Endothelial cell of umbilical vein (primary cell): ENCODE data around the gene SVOP. TPM values are rescaled to one million over a fixed set of nuclear protein-coding genes. Genes with fewer than 3 reads are reported as not detected.

Experiments
- BruUV-seq: library from RNA; stranded (reverse); fragments of 400-500 nt; replicated peaks from 2 replicates; lab custom pipeline; 2021; lab: Mats Ljungman, UMichigan
- CTCF ChIA-PET: fragments of 300-600, 350-600 bp; sonication (Branson Sonifier 250); formaldehyde crosslinking; loops from one replicate; lab custom pipeline; 2021; ENCODE audit warnings: antibody characterized with exemption, inconsistent platforms; lab: Charles Lee
- POLR2A ChIA-PET: fragments of 300-600, 350-600 bp; sonication (Branson Sonifier 250); formaldehyde crosslinking; loops from one replicate; lab custom pipeline; 2021; ENCODE audit warnings: antibody characterized with exemption, inconsistent platforms; lab: Charles Lee
- DNase-seq: peaks from one replicate; pipeline ENCODE4 v3.0.0-alpha.2; 2011; ENCODE audit warnings: low read depth, low spot score
- FAIRE-seq: peaks from 2 replicates; lab custom pipeline; 2011; peaks lifted over from hg19 to GRCh38; lab: Jason Lieb, UNC
- H2AFZ ChIP-seq: 2 replicates; pipeline ENCODE4 v1.6.0; 2012; ENCODE audit warnings: low read depth, low read length, control low read depth, inconsistent platforms
- H3K27ac ChIP-seq: 2 replicates; pipeline ENCODE4 v1.5.1; 2011; ENCODE audit warnings: low read depth, mild to moderate bottlenecking, control low read depth, low read length, moderate library complexity; ENCODE audit not compliant: insufficient read depth
- H3K27me3 ChIP-seq, 2 experiments: 2 replicates each; pipeline versions ENCODE4 v1.6.0 to v1.6.1; 2011; ENCODE audit warnings: low read length in 2 of 2, mixed read lengths in 1 of 2; ENCODE audit not compliant: control insufficient read depth in 2 of 2, insufficient read depth in 2 of 2
- H3K36me3 ChIP-seq, 2 experiments: 2 replicates in 1 of 2; 3 replicates in 1 of 2; pipeline ENCODE4 v1.5.1; 2011; ENCODE audit warnings: low read length in 2 of 2, mild to moderate bottlenecking in 1 of 2, moderate library complexity in 1 of 2; ENCODE audit not compliant: control insufficient read depth in 2 of 2, insufficient read depth in 2 of 2; ENCODE audit errors: extremely low read depth in 1 of 2
- H3K4me1 ChIP-seq: 3 replicates; pipeline ENCODE4 v1.5.1; 2011; ENCODE audit warnings: mild to moderate bottlenecking, low read length; ENCODE audit not compliant: control insufficient read depth, insufficient read depth; ENCODE audit errors: extremely low read depth
- H3K4me2 ChIP-seq: 2 replicates; pipeline ENCODE4 v1.6.1; 2011; ENCODE audit warnings: low read length, control low read depth, mixed read lengths; ENCODE audit not compliant: insufficient read depth
- H3K4me3 ChIP-seq, 3 experiments: fragments of 200-600 bp in 1 of 3; sonication (generic), shearing (Covaris generic) in 1 of 3; replicated peaks in 1 of 3; 2 replicates each; pipeline ENCODE4 v1.5.1; 2011 to 2016; ENCODE audit warnings: control low read depth in 3 of 3, low read length in 3 of 3, mild to moderate bottlenecking in 2 of 3, inconsistent platforms in 1 of 3, low read depth in 1 of 3, moderate library complexity in 1 of 3; ENCODE audit not compliant: insufficient read depth in 1 of 3
- H3K79me2 ChIP-seq: 2 replicates; pipeline ENCODE4 v1.6.0; 2012; ENCODE audit warnings: low read length, inconsistent platforms; ENCODE audit not compliant: control insufficient read depth, insufficient read depth
- H3K9ac ChIP-seq: replicated peaks from 2 replicates; pipeline ENCODE3; 2011; ENCODE audit warnings: low read length, control low read depth; ENCODE audit not compliant: insufficient read depth; ENCODE audit errors: extremely low read depth
- H3K9me1 ChIP-seq: replicated peaks from 3 replicates; pipeline ENCODE4 v1.6.0; 2011; ENCODE audit warnings: mild to moderate bottlenecking, low read length; ENCODE audit not compliant: control insufficient read depth, insufficient read depth; ENCODE audit errors: extremely low read depth
- H3K9me3 ChIP-seq: replicated peaks from 2 replicates; pipeline ENCODE4 v1.5.1; 2012; ENCODE audit warnings: low read length, inconsistent platforms; ENCODE audit not compliant: control insufficient read depth, insufficient read depth
- H4K20me1 ChIP-seq: replicated peaks from 2 replicates; pipeline ENCODE3; 2011; ENCODE audit warnings: mild to moderate bottlenecking, low read length; ENCODE audit not compliant: control insufficient read depth, insufficient read depth; ENCODE audit errors: extremely low read depth
- EZH2 ChIP-seq: IDR thresholded peaks from 2 replicates; pipeline ENCODE4 v1.6.1; 2012; ENCODE audit warnings: borderline replicate concordance, low read depth, mild to moderate bottlenecking, moderate library complexity, low read length, inconsistent platforms; ENCODE audit not compliant: severe bottlenecking
- FOS ChIP-seq: IDR thresholded peaks from 2 replicates; pipeline ENCODE4 v1.6.1; 2011; ENCODE audit warnings: mild to moderate bottlenecking, low read length, moderate library complexity, borderline replicate concordance; ENCODE audit not compliant: insufficient read depth
- GATA2 ChIP-seq: IDR thresholded peaks from 2 replicates; pipeline ENCODE4 v1.7.0; 2011; ENCODE audit warnings: low read depth, mild to moderate bottlenecking, moderate library complexity, mixed read lengths, low read length; ENCODE audit not compliant: insufficient read length, insufficient read depth
- JUN ChIP-seq: IDR thresholded peaks from 2 replicates; pipeline ENCODE4 v1.6.1; 2011; ENCODE audit warnings: borderline replicate concordance, low read depth; ENCODE audit not compliant: insufficient read length, insufficient read depth
- MYC ChIP-seq: IDR thresholded peaks from one replicate; pipeline ENCODE4 v1.6.1; 2011; ENCODE audit warnings: mild to moderate bottlenecking, low read depth, low read length
- dilution Hi-C: fragments of 300-500 bp; cut with MboI; formaldehyde crosslinking; loops from one replicate; pipeline ENCODE4 v1.15.0; 2019; ENCODE audit warnings: low sequenced_read_pairs; ENCODE audit not compliant: extremely low pct_ligation_motif_present
- intact Hi-C: fragments of 100-400 bp; cut with micrococcal nuclease; formaldehyde crosslinking; loops from one replicate; pipeline ENCODE4 v1.10.0; 2022
- polyA plus RNA-seq, 4 experiments: library from polyadenylated mRNA; depleted of rRNA in 3 of 4; stranded (reverse) in 3 of 4; unstranded in 1 of 4; fragments of >200 nt; gene quantifications; 2 replicates each; pipeline versions ENCODE4 v1.2.1 to v1.2.3, GENCODE V29; 2011 to 2012; ENCODE audit warnings: missing spikeins in 1 of 4
- total RNA-seq: library from RNA; stranded (reverse); gene quantifications from 2 replicates; pipeline ENCODE4 v1.2.3, GENCODE V29; 2021
- TF ChIP-seq, protein P1 (sequence below): IDR thresholded peaks from 2 replicates; pipeline ENCODE4 v1.6.1; 2011; ENCODE audit not compliant: insufficient read depth, insufficient read length
- TF ChIP-seq, protein P2 (sequence below), 2 donors: IDR thresholded peaks; 1 replicate in 1 of 2; 2 replicates in 1 of 2; pipeline ENCODE4 v1.5.1; 2011; ENCODE audit warnings: low read length in 2 of 2, mild to moderate bottlenecking in 2 of 2, moderate library complexity in 2 of 2, control low read depth in 1 of 2, inconsistent platforms in 1 of 2, low read depth in 1 of 2; ENCODE audit not compliant: insufficient read depth in 1 of 2; ENCODE audit errors: extremely low read depth in 1 of 2

Gene SVOP
- total and polyA plus RNA-seq, 2 donors (not counting 3 experiments of a cell fraction or from before 2014, with no cell fraction given), result not detected

DNA sequence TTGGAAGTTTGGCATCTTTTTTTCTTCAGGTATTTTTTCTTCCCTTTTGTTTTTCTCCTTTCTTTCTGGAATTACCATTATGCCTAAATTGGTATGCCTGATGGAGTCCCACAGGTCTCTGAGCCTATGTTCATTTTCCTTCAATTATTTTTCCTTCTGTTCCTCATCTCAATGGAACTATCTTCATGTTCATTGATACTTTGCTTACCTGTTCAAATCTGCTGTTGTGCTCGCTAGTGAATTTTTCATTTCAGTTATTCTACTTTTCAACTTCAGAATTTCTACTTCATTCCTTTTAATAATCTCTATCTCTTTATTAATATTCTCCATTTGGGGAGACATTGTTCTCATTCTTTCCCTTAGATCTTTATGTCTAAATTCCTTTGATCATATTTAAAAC is 16.1 kb upstream of the SVOP start:
- BruUV-seq, result no TSS peak
- H3K9me3 ChIP-seq, result no peaks in the 10 kb centered on the region
- dilution Hi-C loops (no loop called here), intact Hi-C loops (no loop called here)
- CTCF ChIA-PET, result no interaction called here
- no peak overlapping the region for H3K4me3 ChIP-seq
- no peak overlapping the region for H3K27ac ChIP-seq
- H3K9ac ChIP-seq, result no peak overlapping the region
- no peaks in the 10 kb centered on the region for H3K4me1 ChIP-seq
- DNase-seq, result no peak
- no peak overlapping the region for H3K4me2 ChIP-seq
- no peak for TF ChIP-seq GATA2
- no peak for TF ChIP-seq EZH2
- TF ChIP-seq FOS, result no peak
- TF ChIP-seq MYC, result no peak
- no peak for TF ChIP-seq JUN
- TF ChIP-seq, protein P1, sequence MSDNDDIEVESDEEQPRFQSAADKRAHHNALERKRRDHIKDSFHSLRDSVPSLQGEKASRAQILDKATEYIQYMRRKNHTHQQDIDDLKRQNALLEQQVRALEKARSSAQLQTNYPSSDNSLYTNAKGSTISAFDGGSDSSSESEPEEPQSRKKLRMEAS, result no peak
- TF ChIP-seq, protein P2, sequence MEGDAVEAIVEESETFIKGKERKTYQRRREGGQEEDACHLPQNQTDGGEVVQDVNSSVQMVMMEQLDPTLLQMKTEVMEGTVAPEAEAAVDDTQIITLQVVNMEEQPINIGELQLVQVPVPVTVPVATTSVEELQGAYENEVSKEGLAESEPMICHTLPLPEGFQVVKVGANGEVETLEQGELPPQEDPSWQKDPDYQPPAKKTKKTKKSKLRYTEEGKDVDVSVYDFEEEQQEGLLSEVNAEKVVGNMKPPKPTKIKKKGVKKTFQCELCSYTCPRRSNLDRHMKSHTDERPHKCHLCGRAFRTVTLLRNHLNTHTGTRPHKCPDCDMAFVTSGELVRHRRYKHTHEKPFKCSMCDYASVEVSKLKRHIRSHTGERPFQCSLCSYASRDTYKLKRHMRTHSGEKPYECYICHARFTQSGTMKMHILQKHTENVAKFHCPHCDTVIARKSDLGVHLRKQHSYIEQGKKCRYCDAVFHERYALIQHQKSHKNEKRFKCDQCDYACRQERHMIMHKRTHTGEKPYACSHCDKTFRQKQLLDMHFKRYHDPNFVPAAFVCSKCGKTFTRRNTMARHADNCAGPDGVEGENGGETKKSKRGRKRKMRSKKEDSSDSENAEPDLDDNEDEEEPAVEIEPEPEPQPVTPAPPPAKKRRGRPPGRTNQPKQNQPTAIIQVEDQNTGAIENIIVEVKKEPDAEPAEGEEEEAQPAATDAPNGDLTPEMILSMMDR (IDR thresholded peaks at IDR 0.05; ENCODE audit: extremely low read depth in 1 of 2, insufficient read depth in 1 of 2, low read depth in 1 of 2, low read length in 2 of 2), result no peak
- H2AFZ ChIP-seq, result no peak overlapping the region
- H3K79me2 ChIP-seq, result no peaks in the 10 kb centered on the region
- H4K20me1 ChIP-seq, result no peaks in the 10 kb centered on the region
- H3K27me3 ChIP-seq, result no peaks in the 10 kb centered on the region
- H3K9me1 ChIP-seq, result no peaks in the 10 kb centered on the region
- no peaks in the 10 kb centered on the region for H3K36me3 ChIP-seq
- POLR2A ChIA-PET, result no interaction called here
- FAIRE-seq, result no peak
